Astrocyte of the spinal cord (primary cell): ENCODE results near the gene C1R.

Source experiments
- DNase-seq: peaks from one replicate; pipeline ENCODE4 v3.0.0; 2011; ENCODE audit warnings: low read depth, low spot score
- H3K4me3 ChIP-seq: 2 replicates; pipeline ENCODE4 v1.5.1; 2011; ENCODE audit warnings: low read depth, mild to moderate bottlenecking, low read length, moderate library complexity
- CTCF ChIP-seq: IDR thresholded peaks from 2 replicates; pipeline ENCODE4 v1.5.1; 2012; ENCODE audit warnings: low read depth, mild to moderate bottlenecking, low read length, inconsistent platforms
- in situ Hi-C: cut with HindIII; loops from 2 replicates; pipeline ENCODE4 v1.10.0; 2017; ENCODE audit warnings: low sequenced_read_pairs

C1R gene

GRCh38 chr12:7099290-7099996, 7.2 kb upstream of the C1R start:
- in situ Hi-C loops, result no loop called here
- no peak overlapping the region for H3K4me3 ChIP-seq
- DNase-seq, result no peak
- no peak for TF ChIP-seq CTCF

DNA sequence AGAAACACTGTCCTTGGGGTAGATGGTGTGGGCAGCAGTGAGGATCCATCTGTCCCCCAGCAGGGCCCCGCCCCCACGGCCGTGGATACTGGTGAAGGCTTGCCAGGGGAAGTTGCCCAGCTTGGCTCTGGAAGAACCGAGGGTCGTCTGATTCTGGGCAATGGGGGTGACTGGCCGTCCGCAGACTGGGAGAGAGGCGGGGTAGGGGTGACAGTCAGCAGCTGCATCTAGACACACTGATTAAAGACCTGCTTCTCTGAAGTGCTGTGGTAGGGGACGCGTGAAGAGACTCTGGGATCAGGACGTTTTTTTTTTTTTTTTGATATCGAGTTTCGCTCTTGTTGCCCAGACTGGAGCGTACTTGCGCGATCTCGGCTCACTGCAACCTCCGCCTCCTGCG, 4.7 kb upstream of the C1R start:
- in situ Hi-C loops, result no loop called here
- no peak overlapping the region for H3K4me3 ChIP-seq
- no peak for TF ChIP-seq CTCF
- DNase-seq, result no peak

DNA sequence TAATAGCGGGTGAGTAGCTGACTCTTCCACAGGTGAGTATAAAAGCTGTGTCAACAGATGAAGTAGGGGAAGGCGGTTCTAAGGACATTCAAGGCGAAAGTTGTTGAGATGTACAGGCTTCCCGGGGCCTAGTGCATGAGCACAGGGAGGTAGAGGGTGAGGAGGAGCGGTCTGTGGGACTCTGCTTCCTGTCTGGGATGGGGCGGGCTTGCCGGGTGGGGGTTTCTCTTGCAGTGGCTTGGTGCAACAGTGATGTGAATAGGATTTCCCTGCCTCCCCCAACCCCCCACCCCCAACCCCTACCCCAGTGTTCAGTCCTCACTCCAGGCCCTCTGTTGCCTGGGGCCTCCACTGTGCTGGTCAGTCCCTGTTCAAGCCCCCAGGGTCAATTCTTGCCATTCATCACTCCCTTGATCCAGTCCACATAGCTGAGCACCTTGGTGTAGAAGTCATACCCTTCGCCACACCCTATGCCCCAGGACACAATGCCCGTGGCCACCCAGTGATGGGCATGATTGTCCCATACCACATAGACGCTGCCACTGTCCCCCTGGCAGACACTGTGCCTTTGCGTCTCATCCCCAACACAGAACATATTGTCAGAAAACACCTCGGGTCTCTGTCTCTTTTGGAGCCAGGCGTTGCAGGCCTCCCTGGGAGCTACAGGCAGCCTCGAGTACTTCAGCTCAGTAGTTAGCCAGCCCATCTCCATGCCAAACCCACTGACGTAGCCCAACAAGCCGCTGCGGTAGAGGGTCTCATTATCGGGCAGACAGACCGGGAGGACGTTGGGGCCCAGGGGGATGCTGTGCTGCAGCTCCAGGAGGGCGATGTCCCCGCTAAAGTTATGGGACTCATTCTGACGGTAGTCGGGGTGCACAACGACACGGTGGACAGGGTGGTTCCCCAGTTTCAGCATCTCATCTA, 4.0 kb upstream of the C1R start:
- in situ Hi-C loops, result no loop called here
- no peak for DNase-seq
- H3K4me3 ChIP-seq, result no peak overlapping the region
- TF ChIP-seq CTCF, result no peak

- TF ChIP-seq CTCF, result no peak
- H3K4me3 ChIP-seq, result no peak overlapping the region
- in situ Hi-C loops, result no loop called here
- DNase-seq, result no peak
Measured at GRCh38 chr12:7093892-7094291, 1.6 kb upstream of the C1R start.

GRCh38 chr12:7093486-7093885, 1.2 kb upstream of the C1R start:
- no peak overlapping the region for H3K4me3 ChIP-seq
- DNase-seq, result no peak
- in situ Hi-C loops, result no loop called here
- TF ChIP-seq CTCF, result no peak

- no peak overlapping the region for H3K4me3 ChIP-seq
- in situ Hi-C loops, result no loop called here
- no peak for DNase-seq
- no peak for TF ChIP-seq CTCF
Measured at GRCh38 chr12:7092986-7093460, 778 bp upstream of the C1R start.
